ENCODE measurements around the gene F13A1.
"Not testable (repeated sequence)": the region's sequence is repeated elsewhere in the genome, so short reads cannot be mapped to it uniquely, and the experiment has no call there.

Gene F13A1

DNA sequence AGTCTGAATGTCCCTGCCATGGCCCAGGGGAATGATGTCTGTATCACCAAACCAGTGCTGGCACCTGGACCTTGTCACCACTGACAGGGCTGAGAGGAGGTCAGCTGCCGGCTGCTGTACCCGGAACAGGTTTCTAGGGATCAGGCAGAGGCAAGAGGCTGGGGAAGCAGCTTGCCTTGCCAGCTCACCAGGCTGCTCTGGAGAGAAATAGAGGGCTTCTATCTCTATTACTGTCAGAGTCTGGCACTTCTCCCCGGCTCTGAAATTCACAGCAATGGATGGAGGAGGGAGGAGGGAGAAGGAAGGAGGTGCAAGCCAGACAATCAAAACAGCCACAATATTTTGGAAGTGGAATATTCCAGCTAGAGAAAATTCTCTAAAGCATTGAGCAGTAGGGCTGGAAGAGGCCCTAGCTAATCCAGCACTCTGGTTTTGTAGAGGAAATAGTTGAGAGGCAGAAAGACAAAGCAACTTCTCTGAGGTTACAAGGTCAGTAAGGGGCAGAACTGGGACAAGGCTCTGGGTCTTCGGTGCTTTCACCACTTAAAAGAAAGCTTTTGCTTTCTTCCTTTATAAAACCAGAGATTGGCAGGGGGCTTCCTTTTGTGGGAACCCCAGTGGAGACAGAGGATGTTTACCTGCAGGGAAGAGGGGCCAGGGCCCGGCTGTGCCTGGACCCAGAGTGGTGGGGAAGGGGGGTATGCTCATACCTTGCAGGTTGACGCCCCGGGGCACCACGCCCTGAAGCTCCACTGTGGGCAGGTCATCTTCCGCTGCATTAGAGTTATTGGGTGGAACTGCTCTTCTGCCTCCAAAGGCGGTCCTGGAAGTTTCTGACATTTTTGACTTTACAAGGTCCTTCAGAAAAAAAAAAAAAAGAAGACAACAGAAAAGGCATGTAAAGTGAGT is 2.4 kb downstream of the F13A1 start:
- no peaks in the 10 kb centered on the region for H3K9me3 ChIP-seq (ENCODE audit: control insufficient read depth, insufficient read depth, low read depth, low read length)

DNA sequence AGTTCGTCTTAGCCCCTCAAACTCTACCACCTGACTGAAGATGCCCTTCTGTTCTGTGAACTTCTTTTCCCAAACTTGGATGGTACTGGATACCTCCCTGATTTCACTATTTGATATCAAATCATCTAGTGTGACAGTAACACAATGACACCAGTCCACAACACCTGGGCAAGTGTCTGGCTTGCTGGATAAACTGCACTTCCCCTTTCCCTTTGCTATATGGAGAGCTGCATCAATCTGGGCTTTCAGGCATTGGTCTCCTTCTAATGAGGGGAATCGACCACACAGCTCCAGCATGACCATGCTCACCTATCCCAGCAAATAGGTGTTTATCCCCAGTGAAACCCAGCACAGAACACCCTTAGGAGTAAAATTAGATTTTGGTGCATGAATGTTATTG is 3.1 kb downstream of the F13A1 start:
- Histone ChIP-seq H3K9ac (ENCODE audit: low read length) (no peak overlapping the region), H3K4me3 (ENCODE audit: low read depth, low read length) (no peak overlapping the region), H3K27me3 (ENCODE audit: control insufficient read depth, insufficient read depth, low read length) (peaks cover 58% of the 10 kb centered on the region), H3K9me3 (ENCODE audit: control insufficient read depth, insufficient read depth, low read depth, low read length) (no peaks in the 10 kb centered on the region), H3K4me1 (ENCODE audit: control insufficient read depth, insufficient read depth, low read length) (no peaks in the 10 kb centered on the region), H3K36me3 (ENCODE audit: control insufficient read depth, insufficient read depth, low read length) (no peaks in the 10 kb centered on the region), H3K27ac (ENCODE audit: low read depth, low read length) (no peak overlapping the region)

More for the DNA sequence above, 2.4 kb downstream of the F13A1 start:
- Histone ChIP-seq H3K4me3 (ENCODE audit: low read depth, low read length) (no peak overlapping the region), H3K9ac (ENCODE audit: low read length) (no peak overlapping the region), H3K36me3 (ENCODE audit: control insufficient read depth, insufficient read depth, low read length) (no peaks in the 10 kb centered on the region), H3K27ac (ENCODE audit: low read depth, low read length) (no peak overlapping the region), H3K27me3 (ENCODE audit: control insufficient read depth, insufficient read depth, low read length) (peaks cover 65% of the 10 kb centered on the region), H3K4me1 (ENCODE audit: control insufficient read depth, insufficient read depth, low read length) (no peaks in the 10 kb centered on the region)

GRCh38 chr6:6315660-6316059 is 4.8 kb downstream of the F13A1 start:
- Histone ChIP-seq H3K9ac (ENCODE audit: low read length) (no peak overlapping the region), H3K4me3 (ENCODE audit: low read depth, low read length) (no peak overlapping the region), H3K9me3 (ENCODE audit: control insufficient read depth, insufficient read depth, low read depth, low read length) (no peaks in the 10 kb centered on the region), H3K27ac (ENCODE audit: low read depth, low read length) (no peak overlapping the region), H3K36me3 (ENCODE audit: control insufficient read depth, insufficient read depth, low read length) (no peaks in the 10 kb centered on the region), H3K4me1 (ENCODE audit: control insufficient read depth, insufficient read depth, low read length) (no peaks in the 10 kb centered on the region), H3K27me3 (ENCODE audit: control insufficient read depth, insufficient read depth, low read length) (peaks cover 42% of the 10 kb centered on the region)

DNA sequence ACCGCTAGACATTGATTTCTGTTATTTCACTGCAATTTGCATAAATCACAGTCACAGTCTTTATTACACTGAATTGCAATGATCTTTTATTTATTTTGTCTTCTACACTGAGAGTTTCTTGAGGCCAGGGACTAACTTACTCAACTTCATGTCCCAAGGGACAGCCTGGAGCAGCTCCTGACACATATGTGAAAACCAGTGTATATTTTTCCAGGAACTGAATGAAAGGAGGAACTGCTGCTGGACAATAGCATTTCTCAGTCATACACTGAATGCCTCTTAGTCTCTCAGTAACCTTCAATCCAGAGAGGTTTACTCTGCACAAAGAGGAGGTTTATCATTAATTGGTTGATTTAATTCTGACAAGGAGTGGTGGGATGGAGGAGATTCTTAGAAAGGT is 5.9 kb downstream of the F13A1 start:
- H3K4me3 ChIP-seq (ENCODE audit: low read depth, low read length) = no peak overlapping the region
- no peaks in the 10 kb centered on the region for H3K36me3 ChIP-seq (ENCODE audit: control insufficient read depth, insufficient read depth, low read length)
- H3K9ac ChIP-seq (ENCODE audit: low read length) = no peak overlapping the region
- no peaks in the 10 kb centered on the region for H3K9me3 ChIP-seq (ENCODE audit: control insufficient read depth, insufficient read depth, low read depth, low read length)
- H3K27me3 ChIP-seq (ENCODE audit: control insufficient read depth, insufficient read depth, low read length) = peaks cover 32% of the 10 kb centered on the region
- no peaks in the 10 kb centered on the region for H3K4me1 ChIP-seq (ENCODE audit: control insufficient read depth, insufficient read depth, low read length)
- H3K27ac ChIP-seq (ENCODE audit: low read depth, low read length) = no peak overlapping the region

- Histone ChIP-seq H3K27ac (ENCODE audit: low read depth, low read length) (no peak overlapping the region), H3K36me3 (ENCODE audit: control insufficient read depth, insufficient read depth, low read length) (no peaks in the 10 kb centered on the region), H3K9ac (ENCODE audit: low read length) (no peak overlapping the region)
Observed at GRCh38 chr6:6312901-6313441, 7.5 kb downstream of the F13A1 start.

DNA sequence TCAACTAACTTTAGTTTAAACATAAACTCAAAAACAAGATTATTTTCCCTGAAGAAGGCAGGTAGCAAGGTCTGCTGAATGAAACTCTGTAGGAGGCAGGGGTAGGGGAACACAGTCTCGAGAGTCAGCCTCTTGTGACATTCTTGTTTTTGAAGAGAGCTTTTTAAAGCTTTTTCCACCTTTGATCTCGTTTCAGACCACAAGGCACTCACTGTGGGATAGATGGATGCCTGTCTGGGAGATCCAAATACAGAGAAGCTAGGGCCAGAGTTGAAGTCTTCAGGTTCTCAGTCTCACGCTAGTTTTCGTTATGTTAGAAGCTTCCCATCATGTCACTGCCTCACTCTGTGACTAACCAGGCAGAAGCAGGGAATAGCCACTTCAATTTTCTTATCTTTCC is 14.9 kb downstream of the F13A1 start:
- peaks cover 18% of the 10 kb centered on the region; the same call in 1 of the 2 replicates for H3K27me3 ChIP-seq (ENCODE audit: control insufficient read depth, insufficient read depth, low read length)

More at GRCh38 chr6:6312901-6313441, 7.5 kb downstream of the F13A1 start:
- Histone ChIP-seq H3K4me3 (ENCODE audit: low read depth, low read length) (no peak overlapping the region), H3K4me1 (ENCODE audit: control insufficient read depth, insufficient read depth, low read length) (no peaks in the 10 kb centered on the region), H3K9me3 (ENCODE audit: control insufficient read depth, insufficient read depth, low read depth, low read length) (no peaks in the 10 kb centered on the region), H3K27me3 (ENCODE audit: control insufficient read depth, insufficient read depth, low read length) (peaks cover 15% of the 10 kb centered on the region)

GRCh38 chr6:6300383-6300782 is 20.1 kb downstream of the F13A1 start:
- not testable (repeated sequence) for H3K36me3 ChIP-seq (ENCODE audit: control insufficient read depth, insufficient read depth, low read length); H3K4me1 ChIP-seq (ENCODE audit: control insufficient read depth, insufficient read depth, low read length)

More for the DNA sequence above, 14.9 kb downstream of the F13A1 start:
- Histone ChIP-seq H3K4me3 (ENCODE audit: low read depth, low read length) (no peak overlapping the region), H3K4me1 (ENCODE audit: control insufficient read depth, insufficient read depth, low read length) (no peaks in the 10 kb centered on the region), H3K36me3 (ENCODE audit: control insufficient read depth, insufficient read depth, low read length) (no peaks in the 10 kb centered on the region), H3K27ac (ENCODE audit: low read depth, low read length) (no peak overlapping the region), H3K9ac (ENCODE audit: low read length) (no peak overlapping the region), H3K9me3 (ENCODE audit: control insufficient read depth, insufficient read depth, low read depth, low read length) (peaks cover 6% of the 10 kb centered on the region; the same call in 1 of the 2 replicates)

GRCh38 chr6:6293317-6293716 is 27.1 kb downstream of the F13A1 start:
- H3K9ac ChIP-seq (ENCODE audit: low read length) = no peak overlapping the region
- H3K9me3 ChIP-seq (ENCODE audit: control insufficient read depth, insufficient read depth, low read depth, low read length) = no peaks in the 10 kb centered on the region
- H3K4me1 ChIP-seq (ENCODE audit: control insufficient read depth, insufficient read depth, low read length) = peaks cover 14% of the 10 kb centered on the region
- H3K4me3 ChIP-seq (ENCODE audit: low read depth, low read length) = peak overlapping the region; percentile 12; the same call in 1 of the 2 replicates
- no peaks in the 10 kb centered on the region for H3K36me3 ChIP-seq (ENCODE audit: control insufficient read depth, insufficient read depth, low read length)
- H3K27ac ChIP-seq (ENCODE audit: low read depth, low read length) = no peak overlapping the region
- peaks cover 25% of the 10 kb centered on the region for H3K27me3 ChIP-seq (ENCODE audit: control insufficient read depth, insufficient read depth, low read length)

More at GRCh38 chr6:6300383-6300782, 20.1 kb downstream of the F13A1 start:
- H3K27me3 ChIP-seq (ENCODE audit: control insufficient read depth, insufficient read depth, low read length); H3K4me3 ChIP-seq (ENCODE audit: low read depth, low read length); H3K27ac ChIP-seq (ENCODE audit: low read depth, low read length); H3K9me3 ChIP-seq (ENCODE audit: control insufficient read depth, insufficient read depth, low read depth, low read length); H3K9ac ChIP-seq (ENCODE audit: low read length): not testable (repeated sequence)

DNA sequence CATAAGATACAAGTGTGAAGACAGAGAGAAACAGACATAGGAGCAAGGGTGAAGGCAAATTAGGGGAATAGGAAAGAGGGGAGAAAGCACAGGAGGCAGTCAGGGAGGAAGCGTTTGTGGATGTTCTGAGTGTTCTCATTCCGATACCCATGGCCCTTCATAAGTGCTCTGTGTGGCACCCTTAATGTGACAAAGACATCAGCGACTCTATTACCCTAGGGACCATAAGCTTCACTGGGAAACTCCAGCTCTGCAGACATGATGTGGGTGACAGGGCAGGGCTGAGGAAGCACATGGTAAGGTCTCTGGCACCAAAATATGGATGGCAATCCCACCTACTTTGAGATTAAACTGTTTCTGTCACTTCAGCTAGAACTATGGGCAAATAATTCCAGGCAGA is 33.0 kb downstream of the F13A1 start:
- H3K4me1 ChIP-seq (ENCODE audit: control insufficient read depth, insufficient read depth, low read length) = peaks cover 6% of the 10 kb centered on the region
- H3K27ac ChIP-seq (ENCODE audit: low read depth, low read length) = no peak overlapping the region
- no peaks in the 10 kb centered on the region for H3K9me3 ChIP-seq (ENCODE audit: control insufficient read depth, insufficient read depth, low read depth, low read length)
- no peak overlapping the region for H3K9ac ChIP-seq (ENCODE audit: low read length)
- H3K36me3 ChIP-seq (ENCODE audit: control insufficient read depth, insufficient read depth, low read length) = no peaks in the 10 kb centered on the region
- H3K4me3 ChIP-seq (ENCODE audit: low read depth, low read length) = no peak overlapping the region
- peaks cover 37% of the 10 kb centered on the region for H3K27me3 ChIP-seq (ENCODE audit: control insufficient read depth, insufficient read depth, low read length)

DNA sequence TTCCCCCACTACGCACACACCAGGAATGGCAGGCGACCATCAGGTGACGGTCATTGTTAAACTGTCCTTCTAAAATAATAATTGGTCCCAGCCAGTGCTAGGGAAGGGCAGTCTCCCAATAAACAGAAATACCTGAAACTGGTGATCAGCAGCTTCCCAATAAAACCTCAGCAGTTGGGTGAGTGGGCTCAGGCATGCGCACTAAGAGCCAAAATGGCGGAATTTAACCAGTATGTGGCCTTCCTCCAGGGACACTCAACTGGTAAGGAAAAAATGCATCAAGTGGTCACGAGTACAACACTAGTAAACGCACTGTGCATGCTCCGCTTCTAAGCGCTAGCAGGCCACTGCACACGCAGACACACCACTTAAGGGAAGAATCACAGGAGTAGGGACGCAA is 34.8 kb downstream of the F13A1 start:
- H3K36me3 ChIP-seq (ENCODE audit: control insufficient read depth, insufficient read depth, low read length) = no peaks in the 10 kb centered on the region
- H3K4me3 ChIP-seq (ENCODE audit: low read depth, low read length) = no peak overlapping the region
- H3K9me3 ChIP-seq (ENCODE audit: control insufficient read depth, insufficient read depth, low read depth, low read length) = no peaks in the 10 kb centered on the region
- no peak overlapping the region for H3K9ac ChIP-seq (ENCODE audit: low read length)
- H3K27me3 ChIP-seq (ENCODE audit: control insufficient read depth, insufficient read depth, low read length) = peaks cover 20% of the 10 kb centered on the region
- no peak overlapping the region for H3K27ac ChIP-seq (ENCODE audit: low read depth, low read length)
- no peaks in the 10 kb centered on the region for H3K4me1 ChIP-seq (ENCODE audit: control insufficient read depth, insufficient read depth, low read length)

GRCh38 chr6:6284221-6284966 is 36.1 kb downstream of the F13A1 start:
- Histone ChIP-seq H3K36me3 (ENCODE audit: control insufficient read depth, insufficient read depth, low read length) (no peaks in the 10 kb centered on the region), H3K27me3 (ENCODE audit: control insufficient read depth, insufficient read depth, low read length) (peaks cover 14% of the 10 kb centered on the region), H3K9me3 (ENCODE audit: control insufficient read depth, insufficient read depth, low read depth, low read length) (no peaks in the 10 kb centered on the region), H3K4me1 (ENCODE audit: control insufficient read depth, insufficient read depth, low read length) (no peaks in the 10 kb centered on the region), H3K27ac (ENCODE audit: low read depth, low read length) (no peak overlapping the region), H3K4me3 (ENCODE audit: low read depth, low read length) (no peak overlapping the region), H3K9ac (ENCODE audit: low read length) (no peak overlapping the region)
